GM12878 (cell line): Measurements from ENCODE around the gene PAIP2. TPM values are rescaled to one million over a fixed set of nuclear protein-coding genes. Genes with fewer than 3 reads are reported as not detected.
A peak's percentile ranks its signal among the peaks of the same experiment; 100 is the strongest.

Experiments used
- ATAC-seq: fragments of 200-7000 bp; cut with Tn5 transposase; 3 replicates; pipeline ENCODE4 v1.9.1; 2020; ENCODE audit warnings: mild to moderate bottlenecking, moderate library complexity
- BruUV-seq: library from RNA; stranded (reverse); fragments of 400-500 nt; replicated peaks from 2 replicates; lab custom pipeline; 2021; lab: Mats Ljungman, UMichigan
- CTCF ChIA-PET: fragments of 300-600 bp; sonication (Branson Sonifier 250); formaldehyde crosslinking; extraction: SDS; loops from one replicate; lab custom pipeline; 2021; ENCODE audit warnings: inconsistent platforms; lab: Yijun Ruan, JAX
- POLR2A ChIA-PET: fragments of 350-600 bp; formaldehyde crosslinking; extraction: SDS; loops from one replicate; lab custom pipeline; 2021; ENCODE audit warnings: inconsistent platforms; lab: Charles Lee
- RAD21 ChIA-PET: fragments of 300-600 bp; sonication (Branson Sonifier 250); formaldehyde crosslinking; loops from one replicate; lab custom pipeline; 2023; ENCODE audit warnings: antibody characterized with exemption; ENCODE audit not compliant: unreplicated experiment; lab: Charles Lee
- SMC1A ChIA-PET: fragments of 300-600 bp; sonication (Branson Sonifier 250); formaldehyde crosslinking; loops from one replicate; lab custom pipeline; 2023; ENCODE audit not compliant: unreplicated experiment, uncharacterized antibody; lab: Charles Lee
- DNase-seq: peaks from one replicate; pipeline ENCODE4 v3.0.0-alpha.2; 2011; ENCODE audit warnings: low read depth, low spot score
- FAIRE-seq: peaks from 3 replicates; lab custom pipeline; 2011; peaks lifted over from hg19 to GRCh38; lab: Jason Lieb, UNC
- H2AFZ ChIP-seq: 2 replicates; pipeline ENCODE4 v1.6.0; 2011; ENCODE audit warnings: low read depth, low read length, control low read depth; ENCODE audit not compliant: control insufficient read depth
- H3K27ac ChIP-seq: 2 replicates; pipeline ENCODE4 v1.5.1; 2011; ENCODE audit warnings: control low read depth; ENCODE audit not compliant: control insufficient read depth, insufficient read depth
- H3K27me3 ChIP-seq, 2 experiments: replicated peaks in 1 of 2; 2 replicates each; pipeline versions ENCODE4 v1.6.0 to v1.6.1; 2011; ENCODE audit warnings: low read length in 1 of 2; ENCODE audit not compliant: control insufficient read depth in 2 of 2, insufficient read depth in 2 of 2
- H3K36me3 ChIP-seq, 2 experiments: 2 replicates each; pipeline ENCODE4 v1.5.1; 2011; ENCODE audit warnings: low read length in 1 of 2; ENCODE audit not compliant: control insufficient read depth in 2 of 2, insufficient read depth in 2 of 2
- H3K4me1 ChIP-seq: 2 replicates; pipeline ENCODE4 v1.6.1; 2011; ENCODE audit warnings: mild to moderate bottlenecking, low read length, moderate library complexity, mixed read lengths; ENCODE audit not compliant: control insufficient read depth, insufficient read depth
- H3K4me2 ChIP-seq: 2 replicates; pipeline ENCODE4 v1.6.0; 2011; ENCODE audit warnings: control low read depth; ENCODE audit not compliant: control insufficient read depth, insufficient read depth
- H3K4me3 ChIP-seq: fragments of 200-600 bp; sonication (generic); 2 replicates; pipeline ENCODE4 v1.5.1; 2016
- H3K79me2 ChIP-seq: 2 replicates; pipeline ENCODE4 v1.6.0; 2011; ENCODE audit warnings: low read length; ENCODE audit not compliant: control insufficient read depth, insufficient read depth
- H3K9ac ChIP-seq: 2 replicates; pipeline ENCODE4 v1.8.0; 2011; ENCODE audit warnings: low read length, control low read depth, mixed read lengths; ENCODE audit not compliant: control insufficient read depth, insufficient read depth
- H3K9me3 ChIP-seq: replicated peaks from 3 replicates; pipeline ENCODE4 v1.5.1; 2011; ENCODE audit warnings: mild to moderate bottlenecking, low read length; ENCODE audit not compliant: control insufficient read depth, insufficient read depth
- H4K20me1 ChIP-seq: 2 replicates; pipeline ENCODE4 v1.6.0; 2011; ENCODE audit not compliant: control insufficient read depth, insufficient read depth
- ATF7 ChIP-seq: fragments of 450-650 bp; IDR thresholded peaks from 2 replicates; pipeline ENCODE4 v1.6.1; 2016; ENCODE audit warnings: low read depth, mild to moderate bottlenecking
- FOXK2 ChIP-seq: fragments of 450-650 bp; IDR thresholded peaks from 2 replicates; pipeline ENCODE4 v1.6.1; 2017; ENCODE audit warnings: mild to moderate bottlenecking, moderate library complexity
- FOXM1 ChIP-seq: IDR thresholded peaks from 2 replicates; pipeline ENCODE4 v1.6.1; 2012; ENCODE audit warnings: low read depth, mild to moderate bottlenecking, inconsistent platforms, low read length, moderate library complexity
- IKZF2 ChIP-seq, 2 experiments: fragments of 450-650 bp; IDR thresholded peaks; 2 replicates each; pipeline ENCODE4 v1.6.1; 2017; ENCODE audit warnings: mild to moderate bottlenecking in 2 of 2, moderate library complexity in 2 of 2
- MEF2B ChIP-seq: fragments of 450-650 bp; IDR thresholded peaks from 2 replicates; pipeline ENCODE4 v1.6.1; 2018; ENCODE audit warnings: mild to moderate bottlenecking, moderate library complexity; ENCODE audit not compliant: partially characterized antibody, poor library complexity, severe bottlenecking
- NFXL1 ChIP-seq: fragments of 450-650 bp; IDR thresholded peaks from 2 replicates; pipeline ENCODE4 v1.6.1; 2017; ENCODE audit warnings: antibody characterized with exemption, mild to moderate bottlenecking, borderline replicate concordance
- PAX8 ChIP-seq: fragments of 450-650 bp; IDR thresholded peaks from 2 replicates; pipeline ENCODE4 v1.6.1; 2017; ENCODE audit warnings: mild to moderate bottlenecking, moderate library complexity
- SRF ChIP-seq, 2 experiments: IDR thresholded peaks; 2 replicates each; pipeline ENCODE4 v1.6.1; 2011; ENCODE audit warnings: low read depth in 2 of 2, low read length in 2 of 2, mild to moderate bottlenecking in 1 of 2, moderate library complexity in 1 of 2
- SUPT20H ChIP-seq: IDR thresholded peaks from 2 replicates; pipeline ENCODE4 v1.6.1; 2011; ENCODE audit warnings: low read depth, mild to moderate bottlenecking, low read length, moderate library complexity, borderline replicate concordance; ENCODE audit not compliant: control insufficient read depth
- TCF7 ChIP-seq: IDR thresholded peaks from 2 replicates; pipeline ENCODE4 v1.6.1; 2014; ENCODE audit warnings: antibody characterized with exemption, borderline replicate concordance
- ZZZ3 ChIP-seq: IDR thresholded peaks from 2 replicates; pipeline ENCODE4 v1.6.1; 2011; ENCODE audit warnings: low read depth; ENCODE audit not compliant: control insufficient read depth, insufficient read length
- WGBS: methylation state at CpG from one replicate; pipeline ENCODE4 v1.1.6; 2016; ENCODE audit warnings: low lambda C conversion rate; ENCODE audit not compliant: insufficient replicate concordance, insufficient coverage; ENCODE audit errors: missing lambda C conversion rate; 5-methylcytosine and 5-hydroxymethylcytosine counted together
- in situ Hi-C: fragments of 300-500 bp; cut with MboI; formaldehyde crosslinking; loops from 9 replicates; pipeline ENCODE4 v1.14.3; 2018; ENCODE audit warnings: mixed read lengths
- intact Hi-C: fragments of 100-400 bp; cut with micrococcal nuclease; formaldehyde crosslinking; loops from one replicate; pipeline ENCODE4 v1.14.2; 2022; ENCODE audit not compliant: unreplicated experiment
- polyA plus RNA-seq, 11 experiments: library from polyadenylated mRNA; depleted of rRNA in 4 of 11; unstranded in 6 of 11; stranded (reverse) in 5 of 11; fragments of >200 nt; fragmentation: Nextera tagmentation in 4 of 11; fragmentation: Illumina TruSeq in 1 of 11; extraction: Ambion mirVana in 4 of 11; extraction: Trizol in 1 of 11; gene quantifications; 1 replicate in 1 of 11; 2 replicates in 10 of 11; pipeline versions ENCODE4 v1.2.1 to v1.2.3, GENCODE V29; 2011 to 2016; ENCODE audit warnings: inconsistent platforms in 2 of 11, missing spikeins in 2 of 11, low read depth in 1 of 11
- total RNA-seq, 4 experiments: library from RNA; depleted of rRNA in 3 of 4; stranded (reverse); fragments of >200 nt in 3 of 4; fragmentation: Illumina TruSeq in 1 of 4; extraction: Trizol in 1 of 4; gene quantifications; 2 replicates each; pipeline versions ENCODE4 v1.2.1 to v1.2.3, GENCODE V29; 2013 to 2021
- TF ChIP-seq, protein P1 (sequence below): fragments of 450-650 bp; IDR thresholded peaks from 2 replicates; pipeline ENCODE4 v1.6.1; 2017; ENCODE audit warnings: mild to moderate bottlenecking

Gene PAIP2
- total and polyA plus RNA-seq, 10 of the 15 experiments (the other 5 are each of a cell fraction or from before 2014, with no cell fraction given): 49.9 to 154 (median 102) TPM

- TF ChIP-seq SRF (IDR thresholded peaks at IDR 0.05; ENCODE audit: low read depth in 2 of 2, low read length in 2 of 2): no peak
- no peak for TF ChIP-seq NFXL1
- TF ChIP-seq MEF2B: peak; percentile 9
- TF ChIP-seq, protein P1, sequence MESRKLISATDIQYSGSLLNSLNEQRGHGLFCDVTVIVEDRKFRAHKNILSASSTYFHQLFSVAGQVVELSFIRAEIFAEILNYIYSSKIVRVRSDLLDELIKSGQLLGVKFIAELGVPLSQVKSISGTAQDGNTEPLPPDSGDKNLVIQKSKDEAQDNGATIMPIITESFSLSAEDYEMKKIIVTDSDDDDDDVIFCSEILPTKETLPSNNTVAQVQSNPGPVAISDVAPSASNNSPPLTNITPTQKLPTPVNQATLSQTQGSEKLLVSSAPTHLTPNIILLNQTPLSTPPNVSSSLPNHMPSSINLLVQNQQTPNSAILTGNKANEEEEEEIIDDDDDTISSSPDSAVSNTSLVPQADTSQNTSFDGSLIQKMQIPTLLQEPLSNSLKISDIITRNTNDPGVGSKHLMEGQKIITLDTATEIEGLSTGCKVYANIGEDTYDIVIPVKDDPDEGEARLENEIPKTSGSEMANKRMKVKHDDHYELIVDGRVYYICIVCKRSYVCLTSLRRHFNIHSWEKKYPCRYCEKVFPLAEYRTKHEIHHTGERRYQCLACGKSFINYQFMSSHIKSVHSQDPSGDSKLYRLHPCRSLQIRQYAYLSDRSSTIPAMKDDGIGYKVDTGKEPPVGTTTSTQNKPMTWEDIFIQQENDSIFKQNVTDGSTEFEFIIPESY: no peak
- no peak for TF ChIP-seq FOXM1
- TF ChIP-seq IKZF2 (IDR thresholded peaks at IDR 0.05): peak; percentile 76 to 78; a peak in 3 of 4 replicates
- no peak for TF ChIP-seq TCF7
- no peak for TF ChIP-seq ZZZ3
- no peak for TF ChIP-seq FOXK2
- TF ChIP-seq PAX8: no peak
- no peak for TF ChIP-seq SUPT20H
- no peak for TF ChIP-seq ATF7
- WGBS: 28% methylated on average over 11 of the region's 11 CpGs
- DNase-seq: no peak
- Histone ChIP-seq H3K4me1 (peaks cover 6% of the 10 kb centered on the region), H3K79me2 (peaks cover 51% of the 10 kb centered on the region), H3K36me3 (no peaks in the 10 kb centered on the region), H4K20me1 (peaks cover 3% of the 10 kb centered on the region), H3K27me3 (no peaks in the 10 kb centered on the region), H3K4me2 (peak overlapping the region; percentile 85), H3K9me3 (no peaks in the 10 kb centered on the region), H2AFZ (peak overlapping the region; percentile 94), H3K27ac (peak overlapping the region; percentile 98), H3K4me3 (peak overlapping the region; percentile 89; the same call in 1 of the 2 replicates), H3K9ac (peak overlapping the region; percentile 99)
- CTCF ChIA-PET: interaction anchor here (1.6 to 3.2 kb wide), 4 partner anchors 11 to 21 kb away, joined by 5 to 17 read pairs (median 10); no protein-coding TSS in a partner anchor
- RAD21 ChIA-PET: interaction anchor here (0.6 to 4.2 kb wide), 9 partner anchors 11 to 260 kb away, joined by 3 to 31 read pairs (median 6); no protein-coding TSS in a partner anchor
- SMC1A ChIA-PET: interaction anchor here (1.2 to 12.7 kb wide), 4 partner anchors 13 to 60 kb away, joined by 3 to 136 read pairs (median 29); no protein-coding TSS in a partner anchor
- in situ Hi-C loops: no loop called here
- POLR2A ChIA-PET: interaction anchor here (0.6 to 7.6 kb wide), 13 partner anchors 9 to 365 kb away, joined by 3 to 61 read pairs (median 7); partner anchors contain the start of genes DNAJC18, MZB1 and PAIP2
- intact Hi-C loops: loop anchor here (5.0 kb wide), 1 partner anchor 99 kb away; no protein-coding TSS in a partner anchor
- BruUV-seq: no TSS peak
- no peak for FAIRE-seq
- no peak; the same call in 1 of the 3 replicates for ATAC-seq
These were observed 48.5 kb upstream of the PAIP2 start for GRCh38 chr5:139293202-139293506.
